ENCODE measurements around the gene NRXN2.

The NRXN2 gene

GRCh38 chr11:64677441-64678023 lies 45.5 kb downstream of the NRXN2 start (continued):
- TF ChIP-seq REST (tag by site-specific recombination; IDR thresholded peaks at IDR 0.05) (no peak), ZBTB17 (tag by site-specific recombination; IDR thresholded peaks at IDR 0.05) (no peak), ZNF335 (tag by site-specific recombination; conservative IDR thresholded peaks at IDR 0.05) (no peak), ZNF37A (tag by site-specific recombination; IDR thresholded peaks at IDR 0.05) (no peak), ZNF792 (tag by site-specific recombination; IDR thresholded peaks at IDR 0.05) (no peak), ZNF596 (tag by site-specific recombination; IDR thresholded peaks at IDR 0.05) (no peak), ZNF433 (tag by site-specific recombination; IDR thresholded peaks at IDR 0.05; ENCODE audit: low read depth) (no peak)

DNA sequence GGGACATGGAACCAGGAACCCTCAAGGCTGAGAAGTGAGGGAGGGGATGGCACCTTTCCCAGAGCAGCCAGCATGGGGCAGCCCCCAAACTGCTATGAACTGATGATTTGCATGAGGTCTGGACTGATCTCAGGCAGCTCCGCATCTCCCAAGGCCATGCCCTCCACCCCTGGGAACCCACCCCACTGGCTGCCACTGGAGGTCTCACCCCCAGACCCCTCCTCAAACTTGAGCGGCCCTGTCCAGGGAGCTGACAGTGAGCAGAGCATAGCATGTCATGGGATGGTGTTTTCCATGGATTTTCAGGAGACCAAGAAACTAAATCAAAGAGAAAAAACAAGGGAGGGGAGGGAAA lies 46.8 kb downstream of the NRXN2 start:
- no peak for TF ChIP-seq ZNF324 (tag by site-specific recombination; IDR thresholded peaks at IDR 0.05)
- no peak for TF ChIP-seq ZBTB8A (tag by site-specific recombination; IDR thresholded peaks at IDR 0.05)
- TF ChIP-seq YY2 (tag by site-specific recombination; IDR thresholded peaks at IDR 0.05), result no peak
- no peak for TF ChIP-seq ZNF398 (tag by site-specific recombination; IDR thresholded peaks at IDR 0.05)
- TF ChIP-seq, protein P1, sequence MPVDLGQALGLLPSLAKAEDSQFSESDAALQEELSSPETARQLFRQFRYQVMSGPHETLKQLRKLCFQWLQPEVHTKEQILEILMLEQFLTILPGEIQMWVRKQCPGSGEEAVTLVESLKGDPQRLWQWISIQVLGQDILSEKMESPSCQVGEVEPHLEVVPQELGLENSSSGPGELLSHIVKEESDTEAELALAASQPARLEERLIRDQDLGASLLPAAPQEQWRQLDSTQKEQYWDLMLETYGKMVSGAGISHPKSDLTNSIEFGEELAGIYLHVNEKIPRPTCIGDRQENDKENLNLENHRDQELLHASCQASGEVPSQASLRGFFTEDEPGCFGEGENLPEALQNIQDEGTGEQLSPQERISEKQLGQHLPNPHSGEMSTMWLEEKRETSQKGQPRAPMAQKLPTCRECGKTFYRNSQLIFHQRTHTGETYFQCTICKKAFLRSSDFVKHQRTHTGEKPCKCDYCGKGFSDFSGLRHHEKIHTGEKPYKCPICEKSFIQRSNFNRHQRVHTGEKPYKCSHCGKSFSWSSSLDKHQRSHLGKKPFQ (tag by site-specific recombination; IDR thresholded peaks at IDR 0.05), result no peak
- TF ChIP-seq MZF1 (tag by site-specific recombination; IDR thresholded peaks at IDR 0.05; ENCODE audit: borderline replicate concordance), result no peak
- POLR2A ChIA-PET, result no interaction called here
- no peak overlapping the region for H3K27ac ChIP-seq (ENCODE audit: extremely low read depth, low read depth, low read length)
- CTCF ChIA-PET, result interaction anchor here (0.5 to 4.9 kb wide), 3 partner anchors 12 to 227 kb away, joined by 3 to 34 read pairs (median 6); no protein-coding TSS in a partner anchor
- no peaks in the 10 kb centered on the region for H3K36me3 ChIP-seq (ENCODE audit: control insufficient read depth in 2 of 2, insufficient read depth in 1 of 2, low read length in 2 of 2)
- no peaks in the 10 kb centered on the region for H3K9me3 ChIP-seq (ENCODE audit: control insufficient read depth, insufficient read depth, low read depth, low read length)
- H3K4me1 ChIP-seq (ENCODE audit: control insufficient read depth, insufficient read depth, low read length), result no peaks in the 10 kb centered on the region; the same call in 1 of the 2 replicates
- no peak overlapping the region for H3K4me3 ChIP-seq (ENCODE audit: low read depth, low read length)

GRCh38 chr11:64675450-64676260 lies 47.3 kb downstream of the NRXN2 start:
- Histone ChIP-seq H3K4me3 (ENCODE audit: low read depth, low read length) (no peak overlapping the region), H3K4me1 (ENCODE audit: control insufficient read depth, insufficient read depth, low read length) (no peaks in the 10 kb centered on the region; the same call in 1 of the 2 replicates), H3K9me3 (ENCODE audit: control insufficient read depth, insufficient read depth, low read depth, low read length) (no peaks in the 10 kb centered on the region), H3K36me3 (ENCODE audit: control insufficient read depth in 2 of 2, insufficient read depth in 1 of 2, low read length in 2 of 2) (no peaks in the 10 kb centered on the region), H3K27ac (ENCODE audit: extremely low read depth, low read depth, low read length) (no peak overlapping the region)
- ChIA-PET POLR2A (interaction anchor here (1.3 kb wide), 1 partner anchor 103 kb away, joined by 3 read pairs; no protein-coding TSS in a partner anchor), CTCF (interaction anchor here (0.5 to 4.9 kb wide), 7 partner anchors 10 to 227 kb away, joined by 3 to 34 read pairs (median 5); no protein-coding TSS in a partner anchor)
- TF ChIP-seq ZNF449 (tag by site-specific recombination; IDR thresholded peaks at IDR 0.05), result 0 out of 2 replicates have a peak, but pooled peaks have one; percentile 21
- peak; percentile 96 for TF ChIP-seq ZNF600 (tag by site-specific recombination; IDR thresholded peaks at IDR 0.05)
- TF ChIP-seq, protein P2, sequence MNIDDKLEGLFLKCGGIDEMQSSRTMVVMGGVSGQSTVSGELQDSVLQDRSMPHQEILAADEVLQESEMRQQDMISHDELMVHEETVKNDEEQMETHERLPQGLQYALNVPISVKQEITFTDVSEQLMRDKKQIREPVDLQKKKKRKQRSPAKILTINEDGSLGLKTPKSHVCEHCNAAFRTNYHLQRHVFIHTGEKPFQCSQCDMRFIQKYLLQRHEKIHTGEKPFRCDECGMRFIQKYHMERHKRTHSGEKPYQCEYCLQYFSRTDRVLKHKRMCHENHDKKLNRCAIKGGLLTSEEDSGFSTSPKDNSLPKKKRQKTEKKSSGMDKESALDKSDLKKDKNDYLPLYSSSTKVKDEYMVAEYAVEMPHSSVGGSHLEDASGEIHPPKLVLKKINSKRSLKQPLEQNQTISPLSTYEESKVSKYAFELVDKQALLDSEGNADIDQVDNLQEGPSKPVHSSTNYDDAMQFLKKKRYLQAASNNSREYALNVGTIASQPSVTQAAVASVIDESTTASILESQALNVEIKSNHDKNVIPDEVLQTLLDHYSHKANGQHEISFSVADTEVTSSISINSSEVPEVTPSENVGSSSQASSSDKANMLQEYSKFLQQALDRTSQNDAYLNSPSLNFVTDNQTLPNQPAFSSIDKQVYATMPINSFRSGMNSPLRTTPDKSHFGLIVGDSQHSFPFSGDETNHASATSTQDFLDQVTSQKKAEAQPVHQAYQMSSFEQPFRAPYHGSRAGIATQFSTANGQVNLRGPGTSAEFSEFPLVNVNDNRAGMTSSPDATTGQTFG (tag by site-specific recombination; IDR thresholded peaks at IDR 0.05; ENCODE audit: borderline replicate concordance), result no peak
- peak; percentile 27 for TF ChIP-seq ZBTB26 (tag by site-specific recombination; optimal IDR thresholded peaks at IDR 0.05)
- TF ChIP-seq GLIS1 (tag by site-specific recombination; IDR thresholded peaks at IDR 0.05), result peak; percentile 42; the same call in 1 of the 2 replicates
